GM19240 (cell line): ENCODE measurements around the gene TECTA.
"Not testable (repeated sequence)": the region's sequence is repeated elsewhere in the genome, so short reads cannot be mapped to it uniquely, and the experiment has no call there.

ENCODE experiments used
- DNase-seq: peaks from one replicate; pipeline ENCODE4 v3.0.0; 2011; ENCODE audit warnings: low spot score; ENCODE audit not compliant: insufficient read length

The TECTA gene

GRCh38 chr11:121090145-121090721 is 10.8 kb upstream of the TECTA start:
- no peak for DNase-seq

GRCh38 chr11:121091492-121092152 is 9.4 kb upstream of the TECTA start:
- DNase-seq, result no peak

GRCh38 chr11:121095561-121095960 is 5.5 kb upstream of the TECTA start:
- no peak for DNase-seq

GRCh38 chr11:121099364-121099763 is 1.7 kb upstream of the TECTA start:
- no peak for DNase-seq

GRCh38 chr11:121099885-121100284 is 1.2 kb upstream of the TECTA start:
- no peak for DNase-seq

GRCh38 chr11:121104312-121104762 is 3.3 kb downstream of the TECTA start:
- DNase-seq, result no peak

GRCh38 chr11:121105063-121105480 is 4.0 kb downstream of the TECTA start:
- no peak for DNase-seq

GRCh38 chr11:121105481-121106195 is 4.6 kb downstream of the TECTA start:
- DNase-seq, result no peak

- no peak for DNase-seq
These were observed 5.8 kb downstream of the TECTA start for GRCh38 chr11:121106812-121107211.

GRCh38 chr11:121108413-121108812 is 7.4 kb downstream of the TECTA start:
- no peak for DNase-seq

GRCh38 chr11:121109471-121109870 is 8.4 kb downstream of the TECTA start:
- no peak for DNase-seq

GRCh38 chr11:121109916-121110586 is 9.0 kb downstream of the TECTA start:
- DNase-seq, result no peak

GRCh38 chr11:121110871-121111724 is 10.1 kb downstream of the TECTA start:
- DNase-seq, result no peak

- peak; percentile 27 for DNase-seq
These were observed 11.7 kb downstream of the TECTA start for GRCh38 chr11:121112498-121113455.

GRCh38 chr11:121113611-121114010 is 12.6 kb downstream of the TECTA start:
- DNase-seq, result no peak

GRCh38 chr11:121115024-121115423 is 14.0 kb downstream of the TECTA start:
- not testable (repeated sequence) for DNase-seq

- DNase-seq, result no peak
These were observed 16.7 kb downstream of the TECTA start for GRCh38 chr11:121117788-121118187.

- DNase-seq, result no peak
These were observed 18.4 kb downstream of the TECTA start for GRCh38 chr11:121119440-121119839.

- DNase-seq, result no peak
These were observed 21.3 kb downstream of the TECTA start for GRCh38 chr11:121122328-121122727.

GRCh38 chr11:121123496-121124069 is 22.5 kb downstream of the TECTA start:
- DNase-seq, result no peak
